ENCODE results near the gene LAMA2.

The LAMA2 gene

GRCh38 chr6:128882991-128883611 lies at the start of gene LAMA2:
Gene LAMA2, plus strand, starts transcription at chr6:128883138. Its CDS starts 108 bp downstream, at chr6:128883246.
- DNase-seq: no peak

GRCh38 chr6:128836761-128837160 lies 46.2 kb upstream of the LAMA2 start:
- no peak for DNase-seq

GRCh38 chr6:128841518-128841917 lies 41.4 kb upstream of the LAMA2 start:
- DNase-seq: no peak

DNA sequence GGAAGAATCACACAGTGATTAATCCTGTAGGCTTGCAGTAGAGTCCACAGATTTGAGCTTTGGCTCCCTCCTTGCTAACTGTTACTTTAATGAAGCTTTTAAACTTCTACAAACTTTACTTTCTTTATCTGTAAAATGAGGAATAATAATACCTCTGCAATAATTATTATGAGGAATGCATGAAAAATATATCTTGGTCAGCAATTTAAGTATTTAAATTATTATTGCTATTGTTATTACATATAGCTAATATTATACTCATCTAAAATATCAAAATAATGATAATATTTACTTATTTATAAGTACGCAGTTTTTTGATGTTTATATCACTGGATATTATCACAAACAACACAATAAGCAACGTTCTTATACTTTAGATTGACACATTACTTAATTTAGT lies 38.3 kb upstream of the LAMA2 start:
- no peak for DNase-seq

GRCh38 chr6:128847431-128848210 lies 35.3 kb upstream of the LAMA2 start:
- DNase-seq: no peak

- DNase-seq: no peak
Observed at GRCh38 chr6:128848212-128848935, 34.6 kb upstream of the LAMA2 start.

DNA sequence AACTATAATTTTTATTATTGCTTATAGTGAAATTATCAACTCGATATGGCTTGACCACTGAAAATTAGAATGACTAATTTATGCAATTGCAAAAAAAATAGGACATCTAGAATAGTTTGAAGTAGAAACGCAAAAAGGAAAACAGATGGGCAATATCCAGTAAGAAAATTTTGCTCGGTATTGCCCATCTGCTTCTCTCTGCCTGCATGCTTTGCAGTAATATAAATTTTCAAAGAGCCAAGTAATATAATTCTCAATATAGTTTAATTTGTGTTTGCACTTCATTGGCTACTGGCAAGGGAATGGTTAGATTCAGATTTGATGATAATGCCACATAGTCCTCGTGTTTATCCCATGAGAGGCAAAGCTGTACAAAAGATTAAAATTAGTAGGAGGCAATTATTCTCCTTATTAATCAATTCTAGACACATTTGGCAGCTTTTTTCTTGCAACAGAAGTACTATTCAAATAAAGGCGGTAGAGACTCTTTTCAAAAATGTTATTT lies 27.3 kb upstream of the LAMA2 start:
- no peak for DNase-seq

DNA sequence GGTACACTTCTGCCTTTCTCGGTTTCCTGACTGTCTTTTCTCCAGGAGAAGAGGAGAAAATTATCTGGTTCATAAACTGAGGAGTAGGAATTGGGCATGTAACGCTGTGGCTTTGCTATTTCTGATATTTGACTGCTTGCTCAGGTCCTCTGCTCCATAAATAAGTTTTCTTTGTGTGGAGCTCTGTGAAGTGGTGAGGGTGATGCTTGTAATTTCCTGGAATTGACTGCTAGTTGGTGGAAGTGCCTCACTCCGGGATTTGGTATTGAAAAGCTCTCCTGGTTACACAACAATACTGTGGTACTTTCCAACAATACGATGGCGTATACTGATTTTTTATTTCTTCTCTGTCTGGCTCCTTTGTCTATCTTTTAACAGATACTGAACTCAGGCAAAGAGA lies 25.1 kb upstream of the LAMA2 start:
- DNase-seq: no peak

GRCh38 chr6:128860782-128861181 lies 22.2 kb upstream of the LAMA2 start:
- no peak for DNase-seq

DNA sequence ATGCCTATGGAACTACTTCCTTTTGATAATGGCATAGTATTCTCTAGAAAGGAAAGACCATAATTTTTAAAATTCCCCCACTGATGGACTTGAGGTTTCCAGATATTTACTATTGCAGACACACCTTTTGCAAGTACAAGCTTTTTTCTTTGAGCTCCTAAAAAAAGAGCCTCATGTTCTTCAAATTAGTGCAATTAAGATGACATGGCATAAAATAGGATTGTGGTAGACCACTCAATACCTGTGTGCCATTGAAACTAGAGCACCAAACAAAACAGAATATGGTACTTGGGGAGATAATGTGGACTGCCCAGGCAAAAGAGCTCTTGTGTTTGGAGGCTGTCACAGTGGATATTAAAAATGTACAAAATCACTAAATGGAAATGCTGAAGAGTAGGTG lies 19.0 kb upstream of the LAMA2 start:
- no peak for DNase-seq

GRCh38 chr6:128870746-128871145 lies 12.2 kb upstream of the LAMA2 start:
- no peak for DNase-seq

- no peak for DNase-seq
Observed at GRCh38 chr6:128874863-128875262, 8.1 kb upstream of the LAMA2 start.

- no peak for DNase-seq
Observed at GRCh38 chr6:128882560-128882959, 378 bp upstream of the LAMA2 start.

- no peak for DNase-seq
Observed at GRCh38 chr6:128883906-128884305, 968 bp downstream of the LAMA2 start.

DNA sequence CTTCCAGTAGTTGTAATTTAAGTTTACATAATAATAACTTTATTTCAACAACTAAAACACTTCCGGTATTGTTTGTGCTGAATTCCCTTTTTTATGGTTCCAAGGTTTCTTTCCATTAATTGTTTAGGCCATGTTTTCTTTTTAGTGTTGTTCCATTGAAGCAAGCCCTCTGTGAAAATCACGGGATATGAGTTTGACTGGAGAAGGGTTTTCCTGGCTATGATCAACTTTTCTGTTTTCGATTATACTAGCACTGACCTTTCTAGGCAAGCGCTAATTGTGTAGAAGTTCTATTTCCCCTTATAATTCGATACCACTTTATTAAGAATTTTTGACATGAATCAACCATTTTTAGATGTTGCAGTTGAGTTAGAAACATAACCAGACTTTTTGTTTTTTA lies 2.4 kb downstream of the LAMA2 start:
- DNase-seq: no peak

DNA sequence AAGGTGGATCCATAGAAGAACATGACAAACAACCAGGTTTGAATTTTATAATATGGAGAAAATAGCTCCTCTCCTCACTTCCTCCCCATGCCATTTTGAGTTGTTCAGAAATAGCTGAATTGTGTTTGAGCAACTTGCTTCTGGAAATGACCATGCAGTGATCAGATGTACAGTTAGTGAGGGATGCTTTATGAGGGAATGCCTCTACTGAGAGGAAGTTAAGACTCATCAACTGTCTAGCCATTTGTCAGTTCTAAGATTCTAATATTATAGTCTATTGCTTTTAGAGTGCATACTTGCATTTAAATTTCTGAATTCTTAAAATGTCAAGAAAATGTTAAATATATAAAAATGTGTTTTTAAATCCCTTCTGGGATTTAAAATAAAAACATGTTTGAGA lies 3.8 kb downstream of the LAMA2 start:
- no peak for DNase-seq

GRCh38 chr6:128888444-128889175 lies 5.7 kb downstream of the LAMA2 start:
- no peak for DNase-seq

GRCh38 chr6:128889870-128890269 lies 6.9 kb downstream of the LAMA2 start:
- no peak for DNase-seq

DNA sequence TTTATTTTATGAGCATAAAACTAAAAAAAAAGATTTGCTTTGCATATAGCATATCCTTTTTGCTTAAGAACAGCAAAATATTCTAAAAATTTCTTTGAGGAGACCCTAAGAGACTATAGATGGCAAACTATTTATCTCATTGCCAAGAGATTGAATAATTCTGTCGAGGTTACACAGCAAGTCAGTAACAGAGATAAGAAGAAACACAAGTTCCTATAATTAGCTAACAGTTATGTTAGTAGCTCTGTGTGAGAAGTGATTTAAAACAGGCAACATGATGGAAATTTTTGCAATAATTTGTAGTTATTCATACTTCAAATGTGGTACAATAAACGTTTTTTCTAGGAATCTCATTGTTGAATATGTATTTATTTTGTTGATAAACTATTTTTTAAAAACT lies 9.1 kb downstream of the LAMA2 start:
- no peak for DNase-seq

GRCh38 chr6:128899341-128900050 lies 16.6 kb downstream of the LAMA2 start:
- DNase-seq: no peak

DNA sequence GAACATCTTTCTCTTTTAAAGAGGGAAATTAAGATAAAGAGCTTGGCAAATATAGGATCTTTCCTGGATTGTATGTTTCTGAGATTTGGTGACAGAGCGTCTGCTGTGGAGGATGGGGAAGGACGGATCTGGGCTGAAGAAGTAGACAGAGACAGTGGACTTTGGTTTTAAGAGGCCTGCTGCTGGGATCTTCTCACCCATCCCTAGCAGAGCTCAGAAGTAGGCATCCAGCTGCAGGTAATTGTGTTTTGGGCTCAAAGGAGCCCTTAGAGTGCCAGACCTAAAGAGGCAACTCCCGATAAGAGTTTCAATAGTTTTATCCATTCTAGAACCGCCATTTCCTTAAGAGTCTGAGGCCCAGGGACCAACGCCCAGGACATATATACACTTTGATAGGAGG lies 20.8 kb downstream of the LAMA2 start:
- no peak for DNase-seq

DNA sequence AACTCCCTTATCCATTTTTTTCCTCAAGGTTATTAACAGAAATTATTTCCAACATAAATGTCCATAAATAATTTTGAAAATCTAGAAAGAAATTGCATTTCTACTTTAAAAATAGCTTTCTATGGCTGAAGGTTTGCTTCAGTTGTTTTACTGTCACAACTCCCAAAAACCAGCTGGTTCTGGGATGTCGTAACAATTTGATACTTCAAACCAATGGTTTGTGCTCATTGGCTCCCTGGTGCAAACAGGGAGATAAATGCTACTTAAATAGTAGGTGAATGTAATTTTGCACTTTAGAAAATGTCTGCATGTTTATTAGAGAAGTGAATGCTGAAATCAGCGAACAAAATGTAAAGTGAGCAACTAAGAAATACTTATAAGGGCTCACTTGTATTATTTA lies 31.1 kb downstream of the LAMA2 start:
- no peak for DNase-seq

GRCh38 chr6:128918886-128919285 lies 35.9 kb downstream of the LAMA2 start:
- no peak for DNase-seq

Measured in DMS 273 treated with DMSO at 0.1 percent for 48 hours (cell line).